Chondrocyte (in vitro differentiated cells): Measurements from ENCODE around the gene R3HDM1. TPM values are rescaled to one million over a fixed set of nuclear protein-coding genes. Genes with fewer than 3 reads are reported as not detected.

Experiments
- DNase-seq: peaks from one replicate; pipeline ENCODE4 v3.0.0; 2021; ENCODE audit warnings: mixed read lengths, low spot score
- H3K27ac Mint-ChIP-seq: one replicate; pipeline ENCODE4 v1.8.0; 2021; ENCODE audit warnings: mild to moderate bottlenecking, moderate library complexity, mixed read lengths; ENCODE audit not compliant: unreplicated experiment
- H3K27me3 Mint-ChIP-seq: 2 replicates; pipeline ENCODE4 v1.8.0; 2021; ENCODE audit warnings: low read depth, mixed read lengths
- H3K36me3 Mint-ChIP-seq: 2 replicates; pipeline ENCODE4 v1.8.0; 2021; ENCODE audit warnings: low read depth, mixed read lengths
- H3K4me1 Mint-ChIP-seq: 2 replicates; pipeline ENCODE4 v1.8.0; 2021; ENCODE audit warnings: low read depth, mild to moderate bottlenecking, mixed read lengths
- H3K4me3 Mint-ChIP-seq: one replicate; pipeline ENCODE4 v1.8.0; 2021; ENCODE audit warnings: mild to moderate bottlenecking, moderate library complexity, mixed read lengths; ENCODE audit not compliant: unreplicated experiment
- H3K9me3 Mint-ChIP-seq: 2 replicates; pipeline ENCODE4 v1.8.0; 2021; ENCODE audit warnings: low read depth, mixed read lengths
- total RNA-seq: library from RNA; stranded (reverse); gene quantifications from 3 replicates; pipeline ENCODE4 v1.2.1, GENCODE V29; 2021
- TF ChIP-seq, protein P1 (sequence below): fragments of 200-600 bp; sonication (generic); IDR thresholded peaks from 2 replicates; pipeline ENCODE4 v1.5.0; 2021; ENCODE audit warnings: antibody characterized with exemption, mild to moderate bottlenecking, moderate library complexity

R3HDM1 gene
- total RNA-seq, 1 donor from 2014 or later = 28.2 TPM

- Mint-ChIP-seq H3K4me3 (no peak overlapping the region), H3K27ac (peak overlapping the region; percentile 90), H3K36me3 (peaks cover 12% of the 10 kb centered on the region), H3K4me1 (peaks cover 44% of the 10 kb centered on the region), H3K27me3 (no peaks in the 10 kb centered on the region), H3K9me3 (peaks cover 3% of the 10 kb centered on the region)
- no peak for DNase-seq
- TF ChIP-seq, protein P1, sequence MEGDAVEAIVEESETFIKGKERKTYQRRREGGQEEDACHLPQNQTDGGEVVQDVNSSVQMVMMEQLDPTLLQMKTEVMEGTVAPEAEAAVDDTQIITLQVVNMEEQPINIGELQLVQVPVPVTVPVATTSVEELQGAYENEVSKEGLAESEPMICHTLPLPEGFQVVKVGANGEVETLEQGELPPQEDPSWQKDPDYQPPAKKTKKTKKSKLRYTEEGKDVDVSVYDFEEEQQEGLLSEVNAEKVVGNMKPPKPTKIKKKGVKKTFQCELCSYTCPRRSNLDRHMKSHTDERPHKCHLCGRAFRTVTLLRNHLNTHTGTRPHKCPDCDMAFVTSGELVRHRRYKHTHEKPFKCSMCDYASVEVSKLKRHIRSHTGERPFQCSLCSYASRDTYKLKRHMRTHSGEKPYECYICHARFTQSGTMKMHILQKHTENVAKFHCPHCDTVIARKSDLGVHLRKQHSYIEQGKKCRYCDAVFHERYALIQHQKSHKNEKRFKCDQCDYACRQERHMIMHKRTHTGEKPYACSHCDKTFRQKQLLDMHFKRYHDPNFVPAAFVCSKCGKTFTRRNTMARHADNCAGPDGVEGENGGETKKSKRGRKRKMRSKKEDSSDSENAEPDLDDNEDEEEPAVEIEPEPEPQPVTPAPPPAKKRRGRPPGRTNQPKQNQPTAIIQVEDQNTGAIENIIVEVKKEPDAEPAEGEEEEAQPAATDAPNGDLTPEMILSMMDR = peak; percentile 38
Observed at GRCh38 chr2:135744760-135745314, 213.6 kb downstream of the R3HDM1 start.

DNA sequence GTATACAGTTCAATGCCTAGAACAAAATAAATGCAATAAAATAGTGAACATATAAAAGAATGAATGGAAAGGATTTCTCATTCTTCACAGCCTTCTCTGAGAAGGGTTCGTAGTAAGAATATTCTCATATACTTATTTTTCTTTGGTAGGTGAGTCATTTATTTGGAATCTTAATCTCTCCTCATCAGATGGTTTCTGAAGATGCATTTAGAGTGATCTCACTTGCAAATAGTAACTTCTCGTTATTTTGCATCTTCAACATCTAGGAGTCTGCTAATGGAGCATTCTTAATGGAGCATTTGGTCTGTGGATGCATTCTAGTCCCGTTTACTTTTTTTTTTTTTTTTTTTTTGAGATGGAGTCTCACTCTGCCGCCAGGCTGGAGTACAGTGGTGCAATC is 214.3 kb downstream of the R3HDM1 start:
- H3K4me1 Mint-ChIP-seq = peaks cover 44% of the 10 kb centered on the region
- H3K27me3 Mint-ChIP-seq = no peaks in the 10 kb centered on the region
- H3K36me3 Mint-ChIP-seq = peaks cover 12% of the 10 kb centered on the region
- H3K9me3 Mint-ChIP-seq = peaks cover 3% of the 10 kb centered on the region
- H3K27ac Mint-ChIP-seq = peak overlapping the region; percentile 90
- H3K4me3 Mint-ChIP-seq = no peak overlapping the region
- TF ChIP-seq, protein P1 = no peak
- no peak for DNase-seq

- TF ChIP-seq, protein P1 = no peak
- no peak overlapping the region for H3K27ac Mint-ChIP-seq
- no peaks in the 10 kb centered on the region for H3K27me3 Mint-ChIP-seq
- no peak overlapping the region for H3K4me3 Mint-ChIP-seq
- DNase-seq = no peak
- peaks cover 14% of the 10 kb centered on the region for H3K9me3 Mint-ChIP-seq
- no peaks in the 10 kb centered on the region for H3K4me1 Mint-ChIP-seq
- peaks cover 38% of the 10 kb centered on the region for H3K36me3 Mint-ChIP-seq
Observed at GRCh38 chr2:135755573-135755972, 224.3 kb downstream of the R3HDM1 start.

- Mint-ChIP-seq H3K27ac (no peak overlapping the region), H3K4me3 (no peak overlapping the region), H3K4me1 (no peaks in the 10 kb centered on the region), H3K36me3 (peaks cover 38% of the 10 kb centered on the region), H3K27me3 (no peaks in the 10 kb centered on the region), H3K9me3 (peaks cover 14% of the 10 kb centered on the region)
- TF ChIP-seq, protein P1 = no peak
- no peak for DNase-seq
Observed at GRCh38 chr2:135756692-135757091, 225.4 kb downstream of the R3HDM1 start.

GRCh38 chr2:135762022-135762421 is 230.7 kb downstream of the R3HDM1 start:
- Mint-ChIP-seq H3K27me3 (no peaks in the 10 kb centered on the region), H3K27ac (no peak overlapping the region), H3K4me1 (no peaks in the 10 kb centered on the region), H3K9me3 (peaks cover 4% of the 10 kb centered on the region), H3K36me3 (peaks cover 24% of the 10 kb centered on the region), H3K4me3 (no peak overlapping the region)
- TF ChIP-seq, protein P1 = no peak
- no peak for DNase-seq
